ENCODE measurements around the gene AVEN.
"Not testable (repeated sequence)": the region's sequence is repeated elsewhere in the genome, so short reads cannot be mapped to it uniquely, and the experiment has no call there.

The AVEN gene

GRCh38 chr15:34046471-34047145 is 7.6 kb upstream of the AVEN start:
- in situ Hi-C loops (cut with MboI; ENCODE audit: low sequenced_read_pairs): no loop called here

DNA sequence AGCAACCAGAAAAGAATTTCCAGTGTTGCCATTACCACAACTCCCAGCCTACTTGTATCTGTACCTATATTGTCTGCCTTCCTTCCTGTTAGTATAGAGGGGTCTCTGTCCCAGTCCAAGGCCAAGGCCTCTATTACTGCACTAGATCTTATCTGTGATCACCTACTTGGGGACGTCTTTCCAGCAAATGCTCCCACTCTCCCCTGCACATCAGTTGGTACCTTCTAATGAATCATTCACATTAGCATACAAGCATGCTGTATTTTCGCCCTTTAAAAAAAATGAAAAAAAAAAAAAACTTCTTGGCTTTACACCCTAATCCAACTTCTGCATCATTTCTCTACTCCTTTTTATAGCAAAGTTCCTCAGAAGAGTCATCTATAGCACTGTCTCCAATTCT is 4.8 kb upstream of the AVEN start:
- in situ Hi-C loops (cut with MboI; ENCODE audit: low sequenced_read_pairs): no loop called here

DNA sequence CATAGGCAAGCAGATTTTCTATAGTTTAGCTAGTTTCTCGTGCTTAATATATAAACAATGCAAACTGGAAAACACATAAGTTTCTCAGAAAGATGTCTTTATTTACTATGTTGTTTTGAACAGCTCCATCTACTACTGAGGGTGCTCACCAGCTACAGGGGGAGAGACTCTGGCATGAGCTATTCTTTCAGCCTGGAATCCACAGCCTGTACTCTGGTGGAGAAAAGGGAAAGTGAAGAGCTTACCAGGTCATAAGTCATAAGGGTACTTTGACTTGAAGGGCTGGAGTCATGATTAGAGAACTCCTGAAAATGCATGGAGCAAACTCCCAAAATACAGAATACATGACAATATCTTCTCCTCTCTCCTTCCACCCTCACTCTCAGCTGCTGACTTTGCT is 4.4 kb upstream of the AVEN start:
- in situ Hi-C loops (cut with MboI; ENCODE audit: low sequenced_read_pairs): no loop called here

GRCh38 chr15:34039790-34040113 is 748 bp upstream of the AVEN start:
- in situ Hi-C loops (cut with MboI; ENCODE audit: low sequenced_read_pairs): no loop called here

DNA sequence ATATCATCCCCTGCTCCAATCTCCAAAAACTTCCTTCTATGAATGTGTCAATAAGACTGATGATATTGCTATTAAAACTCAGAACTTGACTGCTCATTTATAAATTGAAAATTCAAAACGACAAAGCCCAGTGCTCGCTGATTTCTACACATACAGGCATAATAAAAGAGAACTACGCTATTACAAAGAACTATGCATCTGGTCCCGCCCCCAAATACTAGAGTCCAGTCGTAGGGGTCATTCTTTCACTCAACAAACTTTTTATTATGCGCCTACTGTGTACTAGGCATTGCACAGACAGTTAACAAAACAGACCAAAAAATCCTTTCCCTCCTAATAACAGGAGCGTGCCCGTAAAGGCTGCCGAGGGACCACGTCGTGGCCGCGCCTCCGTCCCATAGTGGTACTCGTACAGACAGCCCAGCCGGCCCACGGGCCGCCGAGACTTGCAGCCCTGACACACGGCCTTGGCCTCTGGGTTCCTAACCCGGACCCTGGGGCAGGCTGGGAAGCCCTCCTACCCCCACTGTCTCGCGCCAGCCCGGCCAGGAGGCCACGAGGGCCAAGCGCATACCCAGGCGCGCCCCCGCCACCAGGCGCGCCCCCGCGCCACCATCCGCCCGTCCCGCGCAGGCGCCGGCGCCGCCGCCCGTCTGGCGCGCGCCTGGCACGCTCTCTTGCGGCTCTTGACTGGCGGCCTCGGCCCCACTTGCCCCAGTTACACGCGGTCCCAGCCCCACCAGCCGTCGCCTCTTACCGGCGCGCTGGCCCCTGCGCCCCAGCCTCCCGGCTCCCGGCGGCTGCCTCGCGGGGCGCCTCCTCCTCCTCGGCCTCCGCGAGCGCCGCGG is 757 bp downstream of the AVEN start:
- in situ Hi-C loops (cut with MboI; ENCODE audit: low sequenced_read_pairs): no loop called here

DNA sequence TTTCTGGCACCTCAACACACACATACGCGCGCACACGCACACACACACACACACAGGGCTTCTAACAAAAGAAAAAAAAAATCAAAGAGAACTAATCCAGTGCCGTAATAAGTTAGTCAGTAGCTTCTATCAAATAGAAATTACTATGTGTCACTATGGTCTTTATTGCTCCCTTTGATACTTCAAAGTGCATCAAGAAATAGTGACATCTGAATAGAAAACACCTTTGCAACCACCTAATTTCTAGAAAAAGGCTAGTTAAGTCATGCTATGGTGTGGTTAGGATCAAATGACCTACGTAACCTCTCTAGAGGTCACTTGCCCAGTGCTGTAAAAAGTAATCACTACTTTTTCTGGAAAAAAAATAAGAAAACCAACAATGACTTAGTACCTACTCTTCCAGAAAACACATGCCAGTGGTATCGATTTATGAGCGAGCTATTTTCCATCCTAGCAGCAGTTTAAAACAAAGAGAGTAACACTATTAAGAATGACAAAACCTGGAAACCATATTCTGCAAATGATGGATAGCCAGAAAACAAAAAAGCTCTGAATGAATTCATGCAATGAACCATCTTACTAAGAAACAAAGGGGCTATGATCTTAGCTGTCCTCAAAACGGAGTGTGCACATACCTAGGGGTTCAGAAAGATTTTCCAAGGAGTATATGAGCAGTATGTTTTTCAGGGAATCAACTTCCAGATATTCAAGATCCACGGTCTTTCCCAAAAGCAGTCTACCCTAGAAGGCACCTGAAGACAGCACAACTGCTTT is 6.8 kb downstream of the AVEN start:
- in situ Hi-C loops (cut with MboI; ENCODE audit: low sequenced_read_pairs): no loop called here

- in situ Hi-C loops (cut with MboI; ENCODE audit: low sequenced_read_pairs): no loop called here
Measured at GRCh38 chr15:34027606-34028005, 11.4 kb downstream of the AVEN start.

DNA sequence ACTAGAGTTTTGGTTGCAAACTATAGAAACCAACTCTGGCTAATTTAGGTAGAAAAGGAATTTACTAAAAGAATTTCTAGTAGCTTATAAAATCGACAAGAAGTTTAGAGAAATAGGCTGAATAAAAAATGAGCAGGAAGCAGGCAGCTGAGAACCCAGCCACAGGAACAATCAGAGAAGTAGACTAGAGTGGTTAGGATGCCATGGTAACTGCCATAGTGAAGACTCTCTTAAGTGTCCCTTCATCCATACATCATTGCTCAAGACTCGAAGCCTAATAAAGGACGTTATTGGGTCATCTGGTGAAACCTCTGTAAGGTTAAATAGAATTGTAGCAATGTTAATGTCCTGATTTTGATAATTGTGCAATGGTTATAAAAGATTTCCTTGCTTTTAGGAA is 13.8 kb downstream of the AVEN start:
- in situ Hi-C loops (cut with MboI; ENCODE audit: low sequenced_read_pairs): no loop called here

DNA sequence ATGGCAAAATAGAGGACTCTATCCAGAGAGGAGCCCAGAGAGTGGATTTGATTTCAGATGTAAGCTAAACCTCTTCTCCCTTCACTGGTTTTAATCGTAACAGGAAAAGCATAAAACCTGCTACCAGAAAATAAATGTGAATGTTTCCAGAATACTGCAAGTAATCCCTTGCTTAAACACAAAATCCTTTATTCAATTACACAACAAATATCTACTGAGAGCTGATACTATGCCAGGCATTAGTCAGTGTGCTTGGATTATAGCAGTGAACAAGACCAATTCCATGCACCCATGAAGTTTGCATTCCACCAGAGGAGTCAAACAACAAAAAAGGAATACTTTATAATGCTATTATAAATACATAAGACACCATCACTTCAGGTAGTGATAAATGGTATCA is 15.1 kb downstream of the AVEN start:
- in situ Hi-C loops (cut with MboI; ENCODE audit: low sequenced_read_pairs): no loop called here

DNA sequence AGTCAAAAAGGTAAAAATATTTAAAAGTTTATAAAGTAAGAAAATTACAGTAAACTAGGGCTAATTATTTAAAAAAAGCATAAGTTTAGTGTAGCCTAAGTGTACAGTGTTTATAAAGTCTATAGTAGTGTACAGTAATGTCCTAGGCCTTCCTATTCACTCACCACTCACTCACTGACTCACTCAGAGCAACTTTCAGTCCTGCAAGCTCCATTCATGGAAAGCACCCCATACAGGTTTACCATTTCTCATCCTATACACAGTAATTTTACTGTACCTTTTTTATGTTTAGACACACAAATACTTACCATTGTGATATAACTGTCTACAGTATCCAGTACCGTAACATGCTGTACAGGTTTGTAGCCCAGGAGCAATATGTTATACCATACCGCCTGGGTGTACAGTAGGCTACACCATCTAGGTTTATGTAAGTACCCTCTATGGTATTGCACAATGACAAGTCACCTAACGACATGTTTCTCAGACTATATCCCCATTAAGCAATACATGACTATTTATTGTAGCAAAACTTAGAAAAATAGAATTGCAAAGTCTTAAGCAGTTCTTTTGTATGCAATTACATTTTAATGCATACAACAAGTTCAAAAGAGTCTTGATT is 19.5 kb downstream of the AVEN start:
- in situ Hi-C loops (cut with MboI; ENCODE audit: low sequenced_read_pairs): no loop called here

DNA sequence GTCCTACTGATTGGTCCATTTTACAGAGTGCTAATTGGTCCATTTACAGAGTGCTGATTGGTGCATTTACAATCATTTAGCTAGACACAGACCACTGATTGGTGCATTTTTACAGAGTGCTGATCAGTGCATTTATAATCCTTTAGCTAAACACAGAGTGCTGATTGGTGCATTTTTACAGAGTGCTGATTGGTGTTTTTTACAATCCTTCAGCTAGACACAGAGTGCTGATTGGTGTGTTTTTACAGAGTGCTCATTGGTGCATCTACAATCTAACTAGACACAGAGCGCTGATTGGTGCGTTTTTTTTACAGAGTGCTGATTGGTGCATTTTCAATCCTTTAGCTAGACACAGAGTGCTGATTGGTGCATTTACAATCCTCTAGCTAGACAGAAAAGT is 20.3 kb downstream of the AVEN start:
- in situ Hi-C loops (cut with MboI; ENCODE audit: low sequenced_read_pairs): not testable (repeated sequence)

DNA sequence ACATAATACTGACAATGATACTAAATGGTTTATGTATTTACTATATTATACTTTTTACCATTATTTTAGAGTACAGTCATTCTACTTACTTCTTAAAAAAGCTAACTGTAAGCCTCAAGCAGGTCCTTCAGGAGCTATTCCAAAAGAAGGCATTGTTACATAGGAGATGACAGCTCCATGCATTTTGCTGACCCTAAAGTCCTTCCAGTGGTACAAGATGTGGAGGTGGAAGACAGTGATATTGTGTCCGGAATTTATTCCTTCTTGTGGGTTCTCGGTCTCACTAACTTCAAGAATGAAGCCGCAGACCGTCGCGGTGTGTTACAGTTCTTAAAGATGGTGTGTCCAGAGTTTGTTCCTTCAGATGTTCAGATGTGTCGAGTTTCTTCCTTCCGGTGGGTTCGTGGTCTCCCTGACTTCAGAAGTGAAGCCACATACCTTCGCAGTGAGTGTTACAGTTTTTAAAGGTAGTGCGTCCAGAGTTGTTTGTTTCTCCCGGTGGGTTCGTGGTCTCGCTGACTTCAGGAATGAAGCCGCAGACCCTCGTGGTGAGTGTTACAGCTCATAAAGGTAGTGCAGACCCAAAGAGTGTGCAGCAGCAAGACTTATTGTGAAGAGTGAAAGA is 20.9 kb downstream of the AVEN start:
- in situ Hi-C loops (cut with MboI; ENCODE audit: low sequenced_read_pairs): no loop called here

DNA sequence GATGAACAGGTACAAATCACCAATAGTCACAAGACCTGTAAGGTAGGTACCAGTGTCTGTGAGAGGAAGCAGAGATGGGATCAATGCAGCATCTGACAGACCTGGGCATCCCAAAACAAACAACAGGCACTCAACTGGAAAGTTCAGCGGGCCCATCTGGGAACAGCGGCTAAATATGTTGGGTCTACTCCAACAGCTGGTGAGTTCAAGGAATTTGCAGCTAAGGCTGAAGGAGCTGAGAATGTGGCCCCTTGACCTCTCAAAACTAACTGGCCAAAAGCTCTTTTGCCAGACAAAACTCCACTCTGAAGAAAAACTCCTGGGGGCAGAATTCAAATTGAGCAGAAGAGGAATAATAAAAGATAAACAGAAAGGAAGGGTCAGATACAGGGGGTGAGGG is 24.4 kb downstream of the AVEN start:
- in situ Hi-C loops (cut with MboI; ENCODE audit: low sequenced_read_pairs): no loop called here

DNA sequence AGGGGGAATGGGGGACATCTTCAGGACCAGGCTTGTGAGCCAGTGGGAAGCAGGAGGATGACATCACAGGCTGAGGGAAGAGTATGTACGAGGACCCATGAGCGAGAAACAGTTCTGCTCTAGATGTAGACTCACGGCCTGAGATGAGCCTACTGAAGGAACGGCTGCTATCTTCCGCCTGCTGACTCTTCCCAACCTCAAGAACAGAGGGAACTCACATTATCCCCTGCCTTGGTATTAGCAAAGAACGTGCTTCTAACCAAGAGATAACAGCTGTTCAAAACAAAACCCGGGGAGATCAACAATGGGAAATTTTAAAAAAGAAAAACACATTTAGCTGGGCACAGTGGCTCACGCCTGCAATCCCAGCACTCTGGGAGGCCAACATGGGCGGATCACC is 25.3 kb downstream of the AVEN start:
- in situ Hi-C loops (cut with MboI; ENCODE audit: low sequenced_read_pairs): no loop called here

DNA sequence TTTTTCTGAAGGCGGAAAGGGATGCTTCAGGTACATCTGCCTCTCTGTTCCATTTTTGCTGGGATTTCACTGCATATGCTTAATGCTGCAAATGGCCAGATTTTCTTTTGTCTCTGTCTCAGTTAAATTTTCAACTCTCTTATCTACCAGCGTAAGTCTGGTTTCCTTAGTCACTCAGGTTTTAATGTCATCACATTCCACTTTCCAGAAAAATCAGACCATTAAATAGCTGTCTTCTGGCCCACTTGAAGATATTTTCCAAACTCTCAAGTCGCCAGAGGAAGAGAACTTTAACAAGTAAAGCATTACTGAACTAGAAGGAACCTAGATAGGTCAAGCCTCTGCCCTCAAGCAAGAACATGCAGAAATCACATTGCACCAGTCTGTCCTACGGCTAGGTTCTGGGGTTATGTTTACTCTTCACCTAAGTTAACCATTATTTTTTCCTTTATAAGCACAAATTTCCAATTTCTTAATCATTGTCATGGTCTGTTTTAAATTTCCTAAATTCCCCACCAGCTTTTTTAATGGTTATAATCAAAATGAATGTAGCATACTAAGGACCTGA is 26.5 kb downstream of the AVEN start:
- in situ Hi-C loops (cut with MboI; ENCODE audit: low sequenced_read_pairs): no loop called here

- in situ Hi-C loops (cut with MboI; ENCODE audit: low sequenced_read_pairs): no loop called here
Measured at GRCh38 chr15:34011481-34011880, 27.5 kb downstream of the AVEN start.

GRCh38 chr15:34010921-34011320 is 28.1 kb downstream of the AVEN start:
- in situ Hi-C loops (cut with MboI; ENCODE audit: low sequenced_read_pairs): no loop called here

DNA sequence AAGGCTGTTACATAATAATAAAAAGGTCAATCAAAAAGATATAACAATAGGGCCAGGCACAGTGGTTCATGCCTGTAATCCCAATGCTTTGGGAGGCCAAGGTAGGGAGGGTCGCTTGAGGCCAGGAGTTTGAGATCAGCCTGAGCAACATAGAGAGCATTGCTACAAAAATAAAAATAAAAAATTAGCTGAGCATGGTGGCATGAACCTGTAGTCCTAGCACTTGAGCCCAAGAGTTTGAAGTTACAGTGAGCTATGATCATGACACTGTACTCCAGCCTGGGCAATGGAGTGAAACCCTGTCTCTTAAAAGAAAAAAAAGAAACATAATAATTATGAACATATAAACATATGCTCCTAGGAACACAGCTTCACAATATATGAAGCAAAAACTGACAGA is 29.3 kb downstream of the AVEN start:
- in situ Hi-C loops (cut with MboI; ENCODE audit: low sequenced_read_pairs): no loop called here

- in situ Hi-C loops (cut with MboI; ENCODE audit: low sequenced_read_pairs): no loop called here
Measured at GRCh38 chr15:34006381-34006780, 32.6 kb downstream of the AVEN start.

GRCh38 chr15:34001536-34001935 is 37.5 kb downstream of the AVEN start:
- in situ Hi-C loops (cut with MboI; ENCODE audit: low sequenced_read_pairs): no loop called here

DNA sequence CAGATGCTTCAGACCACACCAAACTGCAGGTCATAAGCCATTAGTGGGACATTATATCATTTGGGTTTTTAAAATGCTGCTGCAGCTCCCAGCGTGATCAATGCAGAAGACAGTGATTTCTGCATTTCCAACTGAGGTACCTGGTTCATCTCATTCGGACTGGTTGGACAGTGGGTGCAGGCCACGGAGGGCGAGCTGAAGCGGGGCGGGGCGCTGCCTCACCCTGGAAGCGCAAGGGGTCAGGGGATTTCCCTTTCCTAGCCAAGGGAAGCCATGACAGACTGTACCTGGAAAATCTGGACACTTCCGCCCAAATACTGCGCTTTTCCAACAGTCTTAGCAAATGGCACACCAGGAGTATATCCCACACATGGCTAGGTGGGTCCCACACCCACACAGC is 43.3 kb downstream of the AVEN start:
- in situ Hi-C loops (cut with MboI; ENCODE audit: low sequenced_read_pairs): not testable (repeated sequence)

All from HL-60/S4 (cell line).